Activated CD8-positive, alpha-beta T cell treated with anti-CD3 and anti-CD28 coated beads for 36 hours (primary cell): ENCODE results near the gene ATF7. TPM values are rescaled to one million over a fixed set of nuclear protein-coding genes. Genes with fewer than 3 reads are reported as not detected.

Source experiments
- ATAC-seq: fragments of 200-7000 bp; cut with Tn5 transposase; one replicate; pipeline ENCODE4 v1.10.0; 2021; ENCODE audit warnings: mild to moderate bottlenecking, moderate library complexity
- CTCF ChIA-PET: fragments of 350-600 bp; sonication (Branson Sonifier 250); formaldehyde crosslinking; loops from one replicate; lab custom pipeline; 2021; ENCODE audit warnings: antibody characterized with exemption; lab: Charles Lee
- POLR2A ChIA-PET: fragments of 350-600 bp; sonication (Branson Sonifier 250); formaldehyde crosslinking; loops from one replicate; lab custom pipeline; 2021; ENCODE audit warnings: antibody characterized with exemption; lab: Charles Lee
- DNase-seq: peaks from one replicate; pipeline ENCODE4 v3.0.0-alpha.2; 2020
- H3K27ac Mint-ChIP-seq: one replicate; pipeline ENCODE4 v1.8.0; 2021; ENCODE audit warnings: mild to moderate bottlenecking, mixed read lengths
- H3K27me3 Mint-ChIP-seq: one replicate; pipeline ENCODE4 v1.8.0; 2021; ENCODE audit warnings: mixed read lengths
- H3K36me3 Mint-ChIP-seq: one replicate; pipeline ENCODE4 v1.8.0; 2021; ENCODE audit warnings: low read depth, mixed read lengths
- H3K4me1 Mint-ChIP-seq: one replicate; pipeline ENCODE4 v1.8.0; 2021; ENCODE audit warnings: low read depth, mixed read lengths
- H3K4me3 Mint-ChIP-seq: one replicate; pipeline ENCODE4 v1.8.0; 2021; ENCODE audit warnings: mild to moderate bottlenecking, moderate library complexity, mixed read lengths
- H3K9me3 Mint-ChIP-seq: one replicate; pipeline ENCODE4 v1.8.0; 2021; ENCODE audit warnings: mixed read lengths
- CTCF ChIP-seq: fragments of 200-600 bp; IDR thresholded peaks from one replicate; pipeline ENCODE4 v1.8.0; 2022; ENCODE audit warnings: antibody characterized with exemption, mild to moderate bottlenecking
- intact Hi-C: fragments of 100-400 bp; cut with micrococcal nuclease; formaldehyde crosslinking; loops from one replicate; pipeline ENCODE4 v1.10.0; 2022
- total RNA-seq, 2 experiments: library from RNA; stranded (reverse); gene quantifications; one replicate each; pipeline ENCODE4 v1.2.3, GENCODE V29; 2021

Gene ATF7
- total RNA-seq, 2 experiments from 2014 or later, result 22.0 to 22.6 TPM

GRCh38 chr12:53532524-53533445 is 93.4 kb downstream of the ATF7 start:
- Mint-ChIP-seq H3K9me3 (no peaks in the 10 kb centered on the region), H3K36me3 (peaks cover 25% of the 10 kb centered on the region), H3K27me3 (no peaks in the 10 kb centered on the region), H3K4me1 (no peaks in the 10 kb centered on the region), H3K27ac (no peak overlapping the region), H3K4me3 (no peak overlapping the region)
- intact Hi-C loops, result no loop called here
- TF ChIP-seq CTCF, result no peak
- ATAC-seq (no peak), DNase-seq (no peak)
- POLR2A ChIA-PET, result interaction anchor here (1.0 kb wide), 1 partner anchor 50 kb away, joined by 3 read pairs; no protein-coding TSS in a partner anchor
- CTCF ChIA-PET, result interaction anchor here (0.7 to 1.6 kb wide), 2 partner anchors 11 to 24 kb away, joined by 3 to 10 read pairs; no protein-coding TSS in a partner anchor

- no peaks in the 10 kb centered on the region for H3K4me1 Mint-ChIP-seq
- no peaks in the 10 kb centered on the region for H3K9me3 Mint-ChIP-seq
- H3K4me3 Mint-ChIP-seq, result no peak overlapping the region
- ChIA-PET CTCF (interaction anchor here (1.5 kb wide), 1 partner anchor 11 kb away, joined by 9 read pairs; no protein-coding TSS in a partner anchor), POLR2A (interaction anchor here (1.0 kb wide), 1 partner anchor 49 kb away, joined by 3 read pairs; no protein-coding TSS in a partner anchor)
- ATAC-seq (no peak), DNase-seq (no peak)
- intact Hi-C loops, result no loop called here
- peaks cover 23% of the 10 kb centered on the region for H3K36me3 Mint-ChIP-seq
- no peak overlapping the region for H3K27ac Mint-ChIP-seq
- TF ChIP-seq CTCF, result no peak
- H3K27me3 Mint-ChIP-seq, result no peaks in the 10 kb centered on the region
These were observed 94.2 kb downstream of the ATF7 start for GRCh38 chr12:53532021-53532420.

- no peaks in the 10 kb centered on the region for H3K27me3 Mint-ChIP-seq
- no peak overlapping the region for H3K27ac Mint-ChIP-seq
- peaks cover 23% of the 10 kb centered on the region for H3K36me3 Mint-ChIP-seq
- no peak for ATAC-seq
- ChIA-PET CTCF (interaction anchor here (1.2 to 1.5 kb wide), 2 partner anchors 9 to 13 kb away, joined by 3 to 9 read pairs; no protein-coding TSS in a partner anchor), POLR2A (no interaction called here)
- intact Hi-C loops, result no loop called here
- no peak for TF ChIP-seq CTCF
- DNase-seq, result no peak
- no peak overlapping the region for H3K4me3 Mint-ChIP-seq
- H3K9me3 Mint-ChIP-seq, result no peaks in the 10 kb centered on the region
- H3K4me1 Mint-ChIP-seq, result no peaks in the 10 kb centered on the region
These were observed 95.3 kb downstream of the ATF7 start for GRCh38 chr12:53530920-53531319.

GRCh38 chr12:53530061-53530460 is 96.1 kb downstream of the ATF7 start:
- ATAC-seq, result no peak
- intact Hi-C loops, result no loop called here
- no peaks in the 10 kb centered on the region for H3K9me3 Mint-ChIP-seq
- no peak overlapping the region for H3K27ac Mint-ChIP-seq
- ChIA-PET CTCF (interaction anchor here (1.2 to 1.6 kb wide), 3 partner anchors 10 to 130 kb away, joined by 3 to 4 read pairs (median 3); no protein-coding TSS in a partner anchor), POLR2A (no interaction called here)
- H3K27me3 Mint-ChIP-seq, result no peaks in the 10 kb centered on the region
- DNase-seq, result no peak
- no peak overlapping the region for H3K4me3 Mint-ChIP-seq
- H3K4me1 Mint-ChIP-seq, result no peaks in the 10 kb centered on the region
- H3K36me3 Mint-ChIP-seq, result peaks cover 23% of the 10 kb centered on the region
- no peak for TF ChIP-seq CTCF

- intact Hi-C loops, result no loop called here
- ChIA-PET CTCF (interaction anchor here (1.0 kb wide), 1 partner anchor 16 kb away, joined by 3 read pairs; no protein-coding TSS in a partner anchor), POLR2A (no interaction called here)
- no peak overlapping the region for H3K27ac Mint-ChIP-seq
- no peaks in the 10 kb centered on the region for H3K9me3 Mint-ChIP-seq
- H3K27me3 Mint-ChIP-seq, result no peaks in the 10 kb centered on the region
- DNase-seq (no peak), ATAC-seq (no peak)
- peaks cover 9% of the 10 kb centered on the region for H3K36me3 Mint-ChIP-seq
- no peak for TF ChIP-seq CTCF
- H3K4me3 Mint-ChIP-seq, result no peak overlapping the region
- no peaks in the 10 kb centered on the region for H3K4me1 Mint-ChIP-seq
These were observed 101.7 kb downstream of the ATF7 start for GRCh38 chr12:53524476-53524875.
